Stimulated activated CD8-positive, alpha-beta memory T cell treated with anti-CD3 and anti-CD28 coated beads, Interleukin-7, amount 100 ng/mL, for 48 hours (primary cell): Measurements from ENCODE around the gene CXorf58.
"Not testable (repeated sequence)": the region's sequence is repeated elsewhere in the genome, so short reads cannot be mapped to it uniquely, and the experiment has no call there.

Experiments
- DNase-seq, 2 donors: peaks; one replicate each; pipeline ENCODE4 v3.0.0-alpha.2; 2020; ENCODE audit warnings: low read depth in 1 of 2; ENCODE audit errors: extremely low read depth in 1 of 2

Gene CXorf58, protein sequence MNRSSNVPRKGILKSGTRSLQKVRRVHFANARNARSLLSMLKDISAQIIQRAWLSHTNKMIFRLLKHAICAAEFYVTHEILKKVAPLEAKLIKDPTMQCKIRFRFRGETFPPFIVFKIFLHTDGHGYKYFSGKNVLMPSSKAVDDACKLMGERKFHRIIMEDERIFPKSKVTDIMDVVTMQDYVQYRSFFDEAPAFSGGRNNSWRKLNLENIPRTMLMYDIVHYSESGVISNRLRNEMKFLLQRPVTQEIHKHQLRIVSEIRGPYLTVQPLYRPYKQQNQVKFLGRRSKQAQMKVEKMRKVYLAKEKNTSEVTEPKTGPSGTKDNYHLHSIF

DNA sequence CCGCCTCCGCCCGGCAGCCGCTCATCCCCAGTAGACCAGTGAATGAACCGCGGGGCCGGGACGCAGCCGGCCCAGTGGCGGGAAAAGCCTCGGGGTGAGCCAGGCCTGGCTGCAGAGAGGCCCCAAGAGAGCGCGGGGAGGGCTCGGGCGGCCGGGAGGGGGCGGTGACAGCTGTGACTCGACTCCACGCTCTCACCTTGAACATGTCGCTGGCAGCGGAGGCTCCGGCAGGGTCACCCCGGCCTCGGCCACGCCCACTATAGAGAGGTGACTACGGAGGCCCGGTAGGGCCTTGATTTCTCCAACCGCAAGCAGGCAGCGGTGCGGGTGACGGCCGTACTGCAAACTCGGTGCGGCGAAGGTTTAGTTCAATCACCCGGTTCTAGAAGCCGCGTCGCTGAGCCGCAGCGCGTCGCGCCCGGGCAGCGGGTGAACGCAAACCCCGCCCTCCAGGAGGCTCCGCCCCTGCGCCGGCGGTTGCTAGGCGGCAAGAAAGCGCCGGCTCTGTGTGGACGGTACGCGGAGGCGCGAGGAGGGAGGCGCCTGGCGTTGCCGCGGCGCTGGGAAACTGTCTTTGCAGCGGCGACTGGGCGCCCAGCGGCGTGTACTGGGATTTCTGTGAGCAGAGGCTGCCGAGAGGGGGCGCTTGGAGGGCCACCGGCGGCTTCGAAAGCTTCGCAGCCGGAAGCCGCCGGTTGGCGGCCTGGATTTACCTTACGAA, at the start of gene CXorf58, which contains the start of gene APOO:
TSS of gene CXorf58 (plus strand) at position 509 of the 721 bp plus-strand sequence. CDS start 2,297 bp downstream, outside the sequence.
TSS of gene APOO (minus strand) at position 441 of the 721 bp plus-strand sequence. CDS start at position 205, 236 bp downstream.
- peak; percentile 77 to 86 for DNase-seq

DNA sequence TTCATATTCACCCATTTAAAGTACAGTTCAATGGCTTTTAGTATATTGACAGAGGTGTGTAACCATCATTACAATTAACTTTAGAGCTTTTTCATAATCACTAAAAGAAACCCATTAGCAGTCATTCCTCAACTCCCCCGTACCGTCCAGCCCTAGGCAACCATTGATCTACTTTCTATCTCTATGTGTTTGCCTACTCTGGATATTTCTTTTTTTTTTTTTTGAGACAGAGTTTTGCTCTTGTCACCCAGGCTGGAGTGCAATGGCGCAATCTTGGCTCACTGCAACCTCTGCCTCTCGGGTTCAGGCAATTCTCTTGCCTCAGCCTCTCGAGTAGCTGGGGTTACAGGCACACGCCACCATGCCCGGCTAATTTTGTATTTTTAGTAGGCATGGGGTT, 48.6 kb upstream of the CXorf58 start:
- DNase-seq, result not testable (repeated sequence)

GRCh38 chrX:23861215-23861896, 46.5 kb upstream of the CXorf58 start:
- no peak for DNase-seq

DNA sequence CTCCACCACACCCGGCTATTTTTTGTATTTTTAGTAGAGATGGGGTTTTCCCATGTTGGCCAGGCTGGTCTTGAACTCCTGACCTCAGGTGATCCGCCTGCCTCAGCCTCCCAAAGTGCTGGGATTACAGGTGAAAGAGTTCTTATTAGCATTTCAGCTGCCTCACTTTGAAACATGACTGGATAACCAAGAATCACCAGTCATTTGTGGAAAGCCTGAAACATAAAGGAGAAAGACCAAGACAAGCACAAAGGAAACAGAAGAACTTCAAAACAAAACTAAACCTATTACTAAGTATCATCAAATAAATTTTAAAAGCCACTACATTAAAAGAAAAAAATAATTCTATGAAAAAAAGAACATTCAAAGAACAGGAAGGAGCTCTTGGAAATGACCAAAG, 45.9 kb upstream of the CXorf58 start:
- DNase-seq, result not testable (repeated sequence)

GRCh38 chrX:23864742-23865326, 43.0 kb upstream of the CXorf58 start:
- no peak for DNase-seq

DNA sequence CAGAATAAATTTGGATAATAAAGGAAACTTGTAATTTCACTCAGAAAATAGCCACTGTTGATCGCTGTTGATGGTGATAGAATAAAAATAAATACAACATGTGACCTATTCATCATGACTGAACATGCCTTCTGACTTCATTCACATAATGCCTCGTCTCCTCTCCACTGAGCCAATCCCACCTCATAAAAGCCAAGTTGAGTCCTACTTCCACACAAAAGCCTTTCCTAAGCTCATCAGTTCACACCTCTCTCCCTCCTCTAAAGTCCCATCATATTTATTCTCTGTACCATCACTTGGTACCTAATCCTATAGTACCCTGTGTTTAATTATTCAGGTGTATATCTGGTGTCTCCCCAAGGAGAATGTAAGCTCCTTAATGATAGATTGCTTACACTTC, 37.8 kb upstream of the CXorf58 start:
- no peak for DNase-seq

DNA sequence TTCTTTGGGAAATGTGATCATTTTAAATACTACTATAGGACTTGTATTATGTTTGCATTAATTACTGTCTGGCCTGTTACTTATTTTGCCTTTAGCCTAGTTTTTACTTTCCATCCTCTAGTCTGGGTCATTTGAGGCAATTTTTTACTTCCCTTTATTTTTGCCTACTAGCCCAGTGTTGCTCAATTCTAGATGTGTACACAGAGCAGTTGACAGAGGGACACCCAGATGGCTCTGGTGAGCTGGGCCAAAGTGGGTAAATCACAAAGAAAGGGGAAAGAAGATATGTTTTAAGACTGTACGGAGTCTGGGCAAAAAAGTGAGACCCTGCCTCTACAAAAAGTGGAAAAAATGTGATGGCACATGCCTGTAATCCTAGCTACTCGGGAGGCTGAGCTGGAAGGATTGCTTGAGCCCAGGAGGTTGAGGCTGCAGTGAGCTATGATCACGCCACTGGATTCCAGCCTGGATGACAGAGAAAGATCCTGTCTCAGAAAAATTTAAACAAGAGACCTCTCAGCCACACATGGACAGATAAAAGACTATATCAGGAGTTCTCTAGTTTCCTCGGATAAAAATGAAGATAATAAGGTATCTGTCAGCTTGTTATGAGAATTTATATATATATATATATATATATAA, 35.8 kb upstream of the CXorf58 start:
- no peak for DNase-seq

DNA sequence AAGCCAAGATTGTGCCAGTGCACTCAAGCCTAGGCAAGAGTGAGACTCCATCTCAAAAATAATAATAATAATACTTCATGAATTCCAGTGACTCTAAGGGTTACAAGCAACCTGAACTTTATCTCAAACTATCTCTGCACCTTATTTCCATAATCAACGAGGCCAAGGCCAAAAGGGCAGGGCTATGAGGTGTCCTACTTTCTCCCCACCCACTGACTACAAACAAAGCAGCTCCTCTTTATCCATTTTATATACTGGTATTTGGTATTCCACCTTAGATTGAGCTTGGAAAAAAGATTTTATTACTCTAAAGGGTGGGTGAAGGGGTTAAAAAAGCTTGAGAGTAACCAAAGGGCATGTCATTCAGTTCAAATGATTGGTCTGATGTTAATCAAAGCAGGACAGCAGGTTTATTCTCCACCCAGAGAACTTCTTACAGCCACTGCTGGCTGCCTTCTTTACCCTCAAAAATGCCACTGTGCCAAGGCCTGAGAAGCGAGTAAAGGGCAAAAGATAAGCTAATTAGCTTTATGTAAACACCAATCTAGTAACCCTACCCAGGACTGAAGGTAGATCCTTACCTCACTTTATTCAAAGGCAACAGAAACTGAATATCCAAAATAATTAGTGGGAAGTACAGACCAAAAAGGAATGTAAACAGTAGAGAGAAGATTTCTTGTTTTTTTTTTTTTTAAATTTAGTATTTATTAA, 28.3 kb upstream of the CXorf58 start:
- DNase-seq, result no peak

GRCh38 chrX:23883737-23884354, 24.0 kb upstream of the CXorf58 start:
- no peak for DNase-seq

DNA sequence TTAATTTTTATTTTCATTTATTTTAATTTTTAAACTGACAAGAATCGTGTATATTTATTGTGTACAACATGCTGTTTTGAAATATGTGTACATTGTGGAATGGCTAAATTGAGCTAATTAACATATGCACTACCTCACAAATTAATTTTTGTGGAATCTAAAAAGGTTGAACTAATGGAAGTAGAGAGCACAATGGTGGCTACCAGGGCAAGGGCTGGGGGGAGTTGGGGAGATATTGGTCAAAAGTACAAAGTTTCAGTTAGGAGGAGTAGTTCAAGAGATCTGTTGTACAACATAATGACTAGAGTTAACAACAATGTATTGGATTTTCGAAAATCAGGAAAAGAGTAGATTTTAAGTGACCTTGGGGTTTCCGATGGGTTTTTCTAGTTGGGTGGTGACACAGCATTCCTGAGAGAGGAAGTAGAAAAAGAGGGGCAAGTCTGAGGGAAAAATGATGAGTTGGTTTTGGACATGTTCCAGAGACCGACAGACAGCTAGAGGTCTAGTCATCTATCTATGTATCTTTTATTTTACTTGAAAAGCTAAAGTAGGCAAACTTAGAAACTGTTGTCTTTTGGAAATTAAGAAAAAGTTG, 23.3 kb upstream of the CXorf58 start:
- DNase-seq, result no peak

- no peak for DNase-seq
These were observed 22.0 kb upstream of the CXorf58 start for GRCh38 chrX:23885803-23886202.

- no peak for DNase-seq
These were observed 20.4 kb upstream of the CXorf58 start for GRCh38 chrX:23887451-23887850.

GRCh38 chrX:23887918-23888317, 19.9 kb upstream of the CXorf58 start:
- no peak for DNase-seq

DNA sequence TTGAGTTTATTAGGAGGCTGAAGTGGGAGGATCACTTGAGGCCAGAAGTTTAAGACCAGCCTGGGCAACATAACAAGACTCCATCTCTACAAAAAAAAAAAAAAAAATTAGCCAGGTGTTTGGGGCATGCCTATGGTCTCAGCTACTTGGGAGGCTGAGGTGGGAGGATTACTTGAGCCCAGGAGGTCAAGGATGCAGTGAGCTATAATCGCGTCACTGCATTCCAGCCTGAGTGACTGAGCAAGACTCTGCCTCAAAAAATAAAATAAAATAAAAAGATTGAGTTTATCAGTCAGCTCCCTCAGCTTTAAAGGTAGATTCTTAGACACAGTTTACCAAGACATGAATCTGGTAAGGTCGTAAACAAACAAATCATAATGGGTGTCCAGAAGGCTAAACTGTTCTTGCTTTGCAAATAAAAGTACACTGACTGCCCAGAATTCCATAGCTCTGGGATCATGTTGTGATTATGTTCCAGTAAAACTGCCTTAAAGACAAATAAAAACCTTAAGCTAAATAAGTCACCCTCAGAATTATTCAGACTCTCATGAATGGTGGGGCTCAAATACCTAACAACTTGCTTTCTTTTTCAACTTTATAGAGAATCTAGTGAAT, 18.8 kb upstream of the CXorf58 start:
- no peak for DNase-seq

DNA sequence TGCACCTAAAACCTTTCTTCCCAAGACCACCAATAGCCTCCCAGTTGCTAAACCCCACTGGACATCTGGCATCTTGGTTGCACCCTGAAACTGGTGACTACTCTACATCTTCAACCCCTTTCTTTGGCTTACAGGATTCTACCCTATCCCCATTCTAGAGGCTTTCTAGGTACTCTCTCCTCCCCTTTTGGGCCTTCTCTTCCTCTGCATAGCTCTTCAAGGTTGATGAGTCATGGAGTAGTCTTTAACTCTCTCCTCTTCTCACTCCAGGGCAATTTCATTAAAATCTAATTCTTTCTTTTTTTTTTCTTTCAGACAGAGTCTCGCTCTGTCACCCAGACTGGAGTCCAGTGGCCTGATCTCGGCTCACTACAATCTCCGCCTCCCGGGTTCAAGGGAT, 16.9 kb upstream of the CXorf58 start:
- DNase-seq, result no peak

GRCh38 chrX:23894993-23895392, 12.8 kb upstream of the CXorf58 start:
- DNase-seq, result not testable (repeated sequence)

DNA sequence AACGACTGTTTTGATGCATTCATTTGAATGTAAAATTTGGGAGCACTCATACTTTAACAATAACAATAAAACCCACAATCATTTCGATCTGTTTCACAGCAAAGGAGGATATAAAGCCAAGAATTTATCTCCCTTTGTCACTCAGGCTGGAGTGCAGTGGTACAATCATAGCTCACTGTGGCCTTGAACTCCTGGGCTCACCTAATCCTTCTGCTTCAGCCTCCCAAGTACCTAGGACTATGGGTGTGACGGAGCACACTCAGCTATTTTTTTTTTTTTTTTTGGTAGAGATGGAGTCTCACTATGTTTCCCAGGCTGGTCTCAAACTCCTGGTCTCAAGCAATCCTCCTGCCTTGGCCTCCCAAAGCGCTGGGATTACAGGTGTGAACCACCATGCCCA, 11.3 kb upstream of the CXorf58 start:
- not testable (repeated sequence) for DNase-seq

- DNase-seq, result no peak
These were observed 10.8 kb upstream of the CXorf58 start for GRCh38 chrX:23896981-23897380.
